Measurements from ENCODE around the gene ACSL3. TPM values are rescaled to one million over a fixed set of nuclear protein-coding genes. Genes with fewer than 3 reads are reported as not detected.

ACSL3 gene
- total and polyA plus RNA-seq, 5 donors, result 14.4 to 50.4 (median 36.2) TPM

GRCh38 chr2:222963641-222964040 lies 102.8 kb downstream of the ACSL3 start:
- DNase-seq, result no peak
- no peak overlapping the region for H3K27ac ChIP-seq (ENCODE audit: low read length)
- ATAC-seq, result no peak
- 69% methylated on average over 7 of the region's 7 CpGs for WGBS
- intact Hi-C loops (cut with DNase I), result no loop called here
- no peaks in the 10 kb centered on the region for H3K27me3 ChIP-seq (ENCODE audit: control insufficient read depth, insufficient read depth)
- H3K4me1 ChIP-seq (ENCODE audit: control insufficient read depth, insufficient read depth, low read length), result no peaks in the 10 kb centered on the region
- H3K4me3 ChIP-seq (ENCODE audit: low read length), result no peak overlapping the region
- H3K9me3 ChIP-seq (ENCODE audit: control insufficient read depth, low read length), result no peaks in the 10 kb centered on the region

- Histone ChIP-seq H3K9me3 (ENCODE audit: control insufficient read depth, low read length) (no peaks in the 10 kb centered on the region), H3K27me3 (ENCODE audit: control insufficient read depth, insufficient read depth) (no peaks in the 10 kb centered on the region), H3K4me1 (ENCODE audit: control insufficient read depth, insufficient read depth, low read length) (no peaks in the 10 kb centered on the region), H3K27ac (ENCODE audit: low read length) (no peak overlapping the region), H3K4me3 (ENCODE audit: low read length) (no peak overlapping the region)
- peak in 1 of 2 donors; percentile 20 for ATAC-seq
- intact Hi-C loops (cut with DNase I), result no loop called here
- WGBS, result 80% methylated on average over 11 of the region's 11 CpGs
- DNase-seq, result no peak
Measured at GRCh38 chr2:222964376-222965031, 103.7 kb downstream of the ACSL3 start.

- Histone ChIP-seq H3K4me3 (ENCODE audit: low read length) (no peak overlapping the region), H3K4me1 (ENCODE audit: control insufficient read depth, insufficient read depth, low read length) (no peaks in the 10 kb centered on the region), H3K27me3 (ENCODE audit: control insufficient read depth, insufficient read depth) (no peaks in the 10 kb centered on the region), H3K9me3 (ENCODE audit: control insufficient read depth, low read length) (no peaks in the 10 kb centered on the region), H3K27ac (ENCODE audit: low read length) (no peak overlapping the region)
- no peak for DNase-seq
- intact Hi-C loops (cut with DNase I), result no loop called here
- 93% methylated on average over 1 of the region's 1 CpG for WGBS
- ATAC-seq, result no peak
Measured at GRCh38 chr2:222965555-222965954, 104.7 kb downstream of the ACSL3 start.

- 87% methylated on average over 6 of the region's 6 CpGs for WGBS
- intact Hi-C loops (cut with DNase I), result no loop called here
- H3K27ac ChIP-seq (ENCODE audit: low read length), result no peak overlapping the region
- no peaks in the 10 kb centered on the region for H3K9me3 ChIP-seq (ENCODE audit: control insufficient read depth, low read length)
- H3K4me1 ChIP-seq (ENCODE audit: control insufficient read depth, insufficient read depth, low read length), result no peaks in the 10 kb centered on the region
- DNase-seq (no peak), ATAC-seq (no peak)
- H3K27me3 ChIP-seq (ENCODE audit: control insufficient read depth, insufficient read depth), result no peaks in the 10 kb centered on the region
- H3K4me3 ChIP-seq (ENCODE audit: low read length), result no peak overlapping the region
Measured at GRCh38 chr2:222968550-222969155, 107.8 kb downstream of the ACSL3 start.

DNA sequence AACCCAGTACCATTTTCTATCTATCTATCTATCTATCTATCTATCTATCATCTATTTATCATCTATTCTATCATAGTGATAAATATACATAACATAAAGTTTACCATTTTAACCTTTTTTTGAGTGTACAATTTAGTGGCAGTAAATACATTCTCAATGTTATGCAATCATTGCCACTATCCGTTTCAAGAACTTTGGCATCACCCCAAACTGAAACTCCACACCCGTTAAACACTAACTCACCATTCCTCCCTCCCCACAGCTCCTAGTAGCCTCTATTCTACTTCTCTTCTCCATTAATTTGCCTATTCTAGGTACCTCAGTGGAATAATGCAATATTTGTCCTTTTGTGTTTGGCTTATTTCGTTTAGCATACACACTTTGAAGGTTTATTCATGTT lies 108.7 kb downstream of the ACSL3 start:
- H3K4me1 ChIP-seq (ENCODE audit: control insufficient read depth, insufficient read depth, low read length), result no peaks in the 10 kb centered on the region
- H3K27ac ChIP-seq (ENCODE audit: low read length), result no peak overlapping the region
- no peaks in the 10 kb centered on the region for H3K9me3 ChIP-seq (ENCODE audit: control insufficient read depth, low read length)
- no peak overlapping the region for H3K4me3 ChIP-seq (ENCODE audit: low read length)
- no peaks in the 10 kb centered on the region for H3K27me3 ChIP-seq (ENCODE audit: control insufficient read depth, insufficient read depth)
- 25% methylated on average over 3 of the region's 3 CpGs for WGBS
- intact Hi-C loops (cut with DNase I), result no loop called here
- no peak for DNase-seq
- ATAC-seq, result no peak

GRCh38 chr2:222972420-222972819 lies 111.6 kb downstream of the ACSL3 start:
- intact Hi-C loops (cut with DNase I), result loop anchor here in 3 of 4 donors (2.0 to 5.0 kb wide), 2 partner anchors 824 to 825 kb away; no protein-coding TSS in a partner anchor
- DNase-seq (no peak), ATAC-seq (no peak)
- Histone ChIP-seq H3K27ac (ENCODE audit: low read length) (no peak overlapping the region), H3K9me3 (ENCODE audit: control insufficient read depth, low read length) (no peaks in the 10 kb centered on the region), H3K27me3 (ENCODE audit: control insufficient read depth, insufficient read depth) (no peaks in the 10 kb centered on the region), H3K4me1 (ENCODE audit: control insufficient read depth, insufficient read depth, low read length) (no peaks in the 10 kb centered on the region), H3K4me3 (ENCODE audit: low read length) (no peak overlapping the region)
- 86% methylated on average over 10 of the region's 10 CpGs for WGBS

DNA sequence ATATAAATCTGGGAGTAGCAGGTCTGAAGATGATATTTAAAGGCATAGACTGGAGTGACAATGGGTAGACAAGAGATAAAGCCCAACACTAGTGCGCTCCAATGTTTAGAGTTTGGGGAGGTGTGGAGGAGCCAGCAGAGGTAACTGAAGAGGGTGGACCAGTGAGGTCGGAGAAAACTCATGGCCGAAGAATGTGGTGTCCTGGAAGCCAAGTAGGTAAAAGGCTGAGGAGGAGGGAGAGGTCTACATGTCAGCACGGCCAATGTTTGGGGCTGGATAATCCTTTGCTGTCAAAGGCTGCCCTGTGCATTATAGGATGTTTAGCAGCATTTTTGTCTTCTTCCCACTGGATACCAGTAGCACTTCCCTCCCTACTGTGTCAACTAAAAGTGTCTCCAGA lies 112.4 kb downstream of the ACSL3 start:
- ATAC-seq, result peak in 1 of 2 donors; percentile 49
- 76% methylated on average over 4 of the region's 4 CpGs for WGBS

GRCh38 chr2:222973733-222974132 lies 112.9 kb downstream of the ACSL3 start:
- intact Hi-C loops (cut with DNase I), result loop anchor here in 3 of 4 donors (2.0 to 5.0 kb wide), 2 partner anchors 823 to 824 kb away; no protein-coding TSS in a partner anchor
- H3K9me3 ChIP-seq (ENCODE audit: control insufficient read depth, low read length), result no peaks in the 10 kb centered on the region
- no peaks in the 10 kb centered on the region for H3K4me1 ChIP-seq (ENCODE audit: control insufficient read depth, insufficient read depth, low read length)
- no peak for ATAC-seq
- H3K27me3 ChIP-seq (ENCODE audit: control insufficient read depth, insufficient read depth), result no peaks in the 10 kb centered on the region
- 98% methylated on average over 2 of the region's 2 CpGs for WGBS
- H3K4me3 ChIP-seq (ENCODE audit: low read length), result no peak overlapping the region
- H3K27ac ChIP-seq (ENCODE audit: low read length), result no peak overlapping the region
- DNase-seq, result no peak

More for the DNA sequence above, 112.4 kb downstream of the ACSL3 start:
- H3K4me3 ChIP-seq (ENCODE audit: low read length), result no peak overlapping the region
- no peaks in the 10 kb centered on the region for H3K27me3 ChIP-seq (ENCODE audit: control insufficient read depth, insufficient read depth)
- no peak overlapping the region for H3K27ac ChIP-seq (ENCODE audit: low read length)
- intact Hi-C loops (cut with DNase I), result loop anchor here in 3 of 4 donors (2.0 to 5.0 kb wide), 2 partner anchors 824 kb away; no protein-coding TSS in a partner anchor
- no peaks in the 10 kb centered on the region for H3K9me3 ChIP-seq (ENCODE audit: control insufficient read depth, low read length)
- H3K4me1 ChIP-seq (ENCODE audit: control insufficient read depth, insufficient read depth, low read length), result no peaks in the 10 kb centered on the region
- DNase-seq, result no peak

- intact Hi-C loops (cut with DNase I), result no loop called here
- Histone ChIP-seq H3K27me3 (ENCODE audit: control insufficient read depth, insufficient read depth) (no peaks in the 10 kb centered on the region), H3K27ac (ENCODE audit: low read length) (no peak overlapping the region), H3K4me1 (ENCODE audit: control insufficient read depth, insufficient read depth, low read length) (no peaks in the 10 kb centered on the region), H3K4me3 (ENCODE audit: low read length) (no peak overlapping the region), H3K9me3 (ENCODE audit: control insufficient read depth, low read length) (no peaks in the 10 kb centered on the region)
- WGBS, result 69% methylated on average over 3 of the region's 3 CpGs
- ATAC-seq (no peak), DNase-seq (no peak)
Measured at GRCh38 chr2:222976521-222977061, 115.8 kb downstream of the ACSL3 start.

DNA sequence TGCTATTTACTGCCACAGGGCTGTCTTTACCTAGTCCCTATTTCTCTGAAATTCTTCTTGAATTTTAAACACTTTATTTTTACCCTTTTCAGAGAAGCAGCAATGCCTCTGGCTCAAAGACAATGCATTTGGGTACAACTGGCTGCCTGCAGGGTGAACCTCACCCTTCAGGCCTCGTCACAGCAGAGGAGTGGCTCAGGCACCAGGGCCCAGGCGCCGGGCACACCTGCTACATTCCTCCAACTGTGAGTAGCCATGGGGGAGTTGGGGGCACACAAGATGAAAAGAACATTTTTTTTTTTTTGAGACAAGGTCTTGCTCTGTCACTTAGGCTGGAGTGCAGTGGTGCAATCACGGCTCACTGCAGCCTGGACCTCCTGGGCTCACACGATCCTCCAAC lies 116.3 kb downstream of the ACSL3 start:
- DNase-seq, result no peak
- no peaks in the 10 kb centered on the region for H3K9me3 ChIP-seq (ENCODE audit: control insufficient read depth, low read length)
- H3K27me3 ChIP-seq (ENCODE audit: control insufficient read depth, insufficient read depth), result no peaks in the 10 kb centered on the region
- H3K4me3 ChIP-seq (ENCODE audit: low read length), result no peak overlapping the region
- WGBS, result 94% methylated on average over 5 of the region's 5 CpGs
- no peaks in the 10 kb centered on the region for H3K4me1 ChIP-seq (ENCODE audit: control insufficient read depth, insufficient read depth, low read length)
- intact Hi-C loops (cut with DNase I), result no loop called here
- ATAC-seq, result no peak
- no peak overlapping the region for H3K27ac ChIP-seq (ENCODE audit: low read length)

- Histone ChIP-seq H3K4me1 (ENCODE audit: control insufficient read depth, insufficient read depth, low read length) (no peaks in the 10 kb centered on the region), H3K4me3 (ENCODE audit: low read length) (no peak overlapping the region), H3K27me3 (ENCODE audit: control insufficient read depth, insufficient read depth) (no peaks in the 10 kb centered on the region), H3K27ac (ENCODE audit: low read length) (no peak overlapping the region), H3K9me3 (ENCODE audit: control insufficient read depth, low read length) (no peaks in the 10 kb centered on the region)
- ATAC-seq (no peak), DNase-seq (no peak)
- intact Hi-C loops (cut with DNase I), result no loop called here
Measured at GRCh38 chr2:222978850-222979249, 118.0 kb downstream of the ACSL3 start.

Measured in right cardiac atrium (tissue), 5 donors.